ENCODE results near the gene MTMR4. TPM values are rescaled to one million over a fixed set of nuclear protein-coding genes. Genes with fewer than 3 reads are reported as not detected.
A peak's percentile ranks its signal among the peaks of the same experiment; 100 is the strongest.

The MTMR4 gene
- total and polyA plus RNA-seq, 2 experiments from 2014 or later, result 11.1 to 42.2 TPM

DNA sequence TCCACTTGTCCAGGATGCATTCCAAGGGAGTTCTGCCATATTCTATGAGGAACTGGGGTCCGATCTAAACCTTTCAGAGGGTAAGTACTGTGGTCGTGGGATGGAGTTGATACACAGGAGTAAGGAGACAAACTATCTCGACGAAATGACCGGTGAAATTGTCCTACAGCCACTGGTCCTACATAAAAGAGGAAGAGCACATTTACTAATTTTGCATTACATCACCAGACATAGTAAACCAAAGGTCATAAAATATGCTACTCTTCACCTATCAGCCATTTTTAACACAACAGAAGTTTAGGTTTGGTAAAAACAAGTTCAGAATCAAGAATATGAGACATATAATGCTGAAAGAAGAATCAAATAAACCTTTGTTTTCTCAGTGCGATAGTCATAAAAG, 34.3 kb downstream of the MTMR4 start (continued):
- TF ChIP-seq REST (IDR thresholded peaks at IDR 0.05; ENCODE audit: unreplicated experiment), result no peak
- TF ChIP-seq CREB1 (CRISPR knock-in tag; IDR thresholded peaks at IDR 0.05; ENCODE audit: low read depth), result no peak

DNA sequence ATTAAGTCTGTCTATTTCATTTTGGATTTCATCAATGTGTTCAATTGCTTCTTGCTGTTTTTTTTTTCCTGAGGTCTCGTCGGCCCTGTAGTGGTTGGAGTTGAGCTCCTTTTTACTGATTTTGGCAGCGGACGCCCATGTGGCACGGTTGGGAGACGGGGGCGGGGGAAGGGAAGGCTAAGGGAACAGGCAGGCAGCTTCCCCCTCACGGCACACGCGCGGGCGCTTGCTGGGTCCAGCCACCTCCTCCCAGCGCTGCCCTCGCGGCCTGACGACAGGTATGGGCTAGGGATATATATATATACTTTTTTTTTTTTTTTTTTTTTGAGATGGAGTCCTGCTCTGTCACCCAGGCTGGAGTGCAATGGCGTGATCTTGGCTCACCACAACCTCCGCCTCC, 37.6 kb downstream of the MTMR4 start:
- Histone ChIP-seq H3K79me2 (replicated peaks; ENCODE audit: insufficient read depth) (no peaks in the 10 kb centered on the region), H3K9me2 (ENCODE audit: insufficient read depth) (no peaks in the 10 kb centered on the region), H3K4me1 (ENCODE audit: insufficient read depth) (no peaks in the 10 kb centered on the region), H2AFZ (no peak overlapping the region), H3K36me3 (ENCODE audit: insufficient read depth) (no peaks in the 10 kb centered on the region), H4K20me1 (replicated peaks; ENCODE audit: insufficient read depth) (no peaks in the 10 kb centered on the region), H3K4me3 (no peak overlapping the region), H3K27me3 (ENCODE audit: insufficient read depth) (no peaks in the 10 kb centered on the region), H3F3A (replicated peaks; ENCODE audit: low read depth) (no peaks in the 10 kb centered on the region), H3K27ac (ENCODE audit: low read depth) (no peak overlapping the region), H3K4me2 (no peak overlapping the region)
- Mint-ChIP-seq H3K27me3 (ENCODE audit: insufficient read depth, low read depth, poor library complexity) (no peaks in the 10 kb centered on the region), H3K4me1 (no peaks in the 10 kb centered on the region; the same call in 2 of the 3 replicates), H3K27ac (no peak overlapping the region), H3K36me3 (ENCODE audit: low read depth) (no peaks in the 10 kb centered on the region), H3K4me3 (no peak overlapping the region), H3K9me3 (no peaks in the 10 kb centered on the region)
- DNase-seq (ENCODE audit: low spot score), result peak; percentile 38
- peak; percentile 51; the same call in 2 of the 3 replicates for ATAC-seq
- TF ChIP-seq STAT1 (IDR thresholded peaks at IDR 0.05; ENCODE audit: unreplicated experiment), result no peak
- TF ChIP-seq REST (IDR thresholded peaks at IDR 0.05; ENCODE audit: unreplicated experiment), result no peak
- no peak for TF ChIP-seq ETS1 (IDR thresholded peaks at IDR 0.05)
- TF ChIP-seq, protein P1, sequence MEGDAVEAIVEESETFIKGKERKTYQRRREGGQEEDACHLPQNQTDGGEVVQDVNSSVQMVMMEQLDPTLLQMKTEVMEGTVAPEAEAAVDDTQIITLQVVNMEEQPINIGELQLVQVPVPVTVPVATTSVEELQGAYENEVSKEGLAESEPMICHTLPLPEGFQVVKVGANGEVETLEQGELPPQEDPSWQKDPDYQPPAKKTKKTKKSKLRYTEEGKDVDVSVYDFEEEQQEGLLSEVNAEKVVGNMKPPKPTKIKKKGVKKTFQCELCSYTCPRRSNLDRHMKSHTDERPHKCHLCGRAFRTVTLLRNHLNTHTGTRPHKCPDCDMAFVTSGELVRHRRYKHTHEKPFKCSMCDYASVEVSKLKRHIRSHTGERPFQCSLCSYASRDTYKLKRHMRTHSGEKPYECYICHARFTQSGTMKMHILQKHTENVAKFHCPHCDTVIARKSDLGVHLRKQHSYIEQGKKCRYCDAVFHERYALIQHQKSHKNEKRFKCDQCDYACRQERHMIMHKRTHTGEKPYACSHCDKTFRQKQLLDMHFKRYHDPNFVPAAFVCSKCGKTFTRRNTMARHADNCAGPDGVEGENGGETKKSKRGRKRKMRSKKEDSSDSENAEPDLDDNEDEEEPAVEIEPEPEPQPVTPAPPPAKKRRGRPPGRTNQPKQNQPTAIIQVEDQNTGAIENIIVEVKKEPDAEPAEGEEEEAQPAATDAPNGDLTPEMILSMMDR (conservative IDR thresholded peaks at IDR 0.05; ENCODE audit: low read depth in 2 of 2), result no peak
- no peak for TF ChIP-seq JUNB (IDR thresholded peaks at IDR 0.05; ENCODE audit: unreplicated experiment)
- TF ChIP-seq NANOG (IDR thresholded peaks at IDR 0.05; ENCODE audit: borderline replicate concordance), result no peak
- no peak for TF ChIP-seq EZH2phosphoT487 (IDR thresholded peaks at IDR 0.05; ENCODE audit: unreplicated experiment)
- no peak for TF ChIP-seq EZH2 (IDR thresholded peaks at IDR 0.05; ENCODE audit: low read depth, unreplicated experiment)
- TF ChIP-seq ZNF114 (CRISPR knock-in tag; IDR thresholded peaks at IDR 0.05), result no peak

All from GM23338 (cell line).